Liver (tissue), 3 donors: ENCODE results near the gene RTN1.

ENCODE experiments used
- NR2F2 ChIP-seq: IDR thresholded peaks from 2 replicates; pipeline ENCODE4 v1.6.1; 2016; ENCODE audit warnings: antibody characterized with exemption
- RAD21 ChIP-seq, 2 donors: IDR thresholded peaks; 2 replicates each; pipeline ENCODE4 v1.6.1; 2016; ENCODE audit warnings: antibody characterized with exemption in 2 of 2, mild to moderate bottlenecking in 2 of 2
- TAF1 ChIP-seq: conservative IDR thresholded peaks from 2 replicates; pipeline ENCODE4 v1.6.1; 2016; ENCODE audit warnings: antibody characterized with exemption, mild to moderate bottlenecking
- TF ChIP-seq, protein P1 (sequence below): fragments of 150-350 bp; IDR thresholded peaks from 2 replicates; pipeline ENCODE4 v1.5.1; 2017; ENCODE audit warnings: improper control_type of control experiment, low read depth, low read length; ENCODE audit not compliant: missing input control
- donor health status: healthy.
- donor health status: healthy.

DNA sequence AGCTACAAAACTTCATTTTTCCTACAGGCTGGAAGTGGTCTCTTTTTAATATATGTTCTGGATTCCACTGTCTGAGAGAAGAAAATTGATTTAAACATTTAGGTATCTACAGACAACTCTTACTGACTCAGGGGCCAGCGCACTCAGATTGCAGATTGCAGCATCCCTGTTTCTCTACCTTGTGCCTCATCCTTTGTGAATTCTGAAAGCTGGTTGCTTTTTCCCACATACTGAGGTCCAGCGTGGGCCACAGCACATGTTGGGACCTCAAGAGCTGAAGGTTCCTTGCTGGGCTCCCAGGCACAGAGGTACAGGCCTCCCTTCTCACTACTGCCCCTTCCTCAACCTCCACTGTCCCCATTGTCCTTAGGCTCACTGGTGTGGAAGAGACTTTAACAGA, 192.2 kb downstream of the RTN1 start:
- TF ChIP-seq RAD21 (IDR thresholded peaks at IDR 0.05) (no peak), TAF1 (no peak), NR2F2 (no peak)
- TF ChIP-seq, protein P1, sequence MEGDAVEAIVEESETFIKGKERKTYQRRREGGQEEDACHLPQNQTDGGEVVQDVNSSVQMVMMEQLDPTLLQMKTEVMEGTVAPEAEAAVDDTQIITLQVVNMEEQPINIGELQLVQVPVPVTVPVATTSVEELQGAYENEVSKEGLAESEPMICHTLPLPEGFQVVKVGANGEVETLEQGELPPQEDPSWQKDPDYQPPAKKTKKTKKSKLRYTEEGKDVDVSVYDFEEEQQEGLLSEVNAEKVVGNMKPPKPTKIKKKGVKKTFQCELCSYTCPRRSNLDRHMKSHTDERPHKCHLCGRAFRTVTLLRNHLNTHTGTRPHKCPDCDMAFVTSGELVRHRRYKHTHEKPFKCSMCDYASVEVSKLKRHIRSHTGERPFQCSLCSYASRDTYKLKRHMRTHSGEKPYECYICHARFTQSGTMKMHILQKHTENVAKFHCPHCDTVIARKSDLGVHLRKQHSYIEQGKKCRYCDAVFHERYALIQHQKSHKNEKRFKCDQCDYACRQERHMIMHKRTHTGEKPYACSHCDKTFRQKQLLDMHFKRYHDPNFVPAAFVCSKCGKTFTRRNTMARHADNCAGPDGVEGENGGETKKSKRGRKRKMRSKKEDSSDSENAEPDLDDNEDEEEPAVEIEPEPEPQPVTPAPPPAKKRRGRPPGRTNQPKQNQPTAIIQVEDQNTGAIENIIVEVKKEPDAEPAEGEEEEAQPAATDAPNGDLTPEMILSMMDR = no peak
